ENCODE results near the gene PDE5A.

PDE5A gene

GRCh38 chr4:119602366-119602765, 26.2 kb downstream of the PDE5A start:
- no peaks in the 10 kb centered on the region for H3K4me1 ChIP-seq (ENCODE audit: control insufficient read depth, insufficient read depth, low read length)
- POLR2A ChIA-PET: no interaction called here
- CTCF ChIA-PET: no interaction called here
- H3K4me3 ChIP-seq (ENCODE audit: low read depth, low read length): no peak overlapping the region
- no peak for TF ChIP-seq ZNF791 (tag by site-specific recombination; IDR thresholded peaks at IDR 0.05)
- TF ChIP-seq EGR2 (tag by site-specific recombination; IDR thresholded peaks at IDR 0.05; ENCODE audit: low read depth): no peak
- no peak for TF ChIP-seq ZBTB20 (tag by site-specific recombination; IDR thresholded peaks at IDR 0.05)
- no peak for TF ChIP-seq ZNF580 (tag by site-specific recombination; IDR thresholded peaks at IDR 0.05)
- no peak for TF ChIP-seq HOXD13 (CRISPR knock-in tag; IDR thresholded peaks at IDR 0.05; ENCODE audit: borderline replicate concordance)
- TF ChIP-seq SP7 (tag by site-specific recombination; IDR thresholded peaks at IDR 0.05): no peak
- no peak for TF ChIP-seq SP2 (tag by site-specific recombination; IDR thresholded peaks at IDR 0.05)
- TF ChIP-seq KLF16 (tag by site-specific recombination; IDR thresholded peaks at IDR 0.05): no peak
- no peak for TF ChIP-seq ZNF518A (tag by site-specific recombination; conservative IDR thresholded peaks at IDR 0.05; ENCODE audit: low read depth)
- no peak for TF ChIP-seq ZNF23 (tag by site-specific recombination; IDR thresholded peaks at IDR 0.05; ENCODE audit: borderline replicate concordance)
- TF ChIP-seq ZNF16 (tag by site-specific recombination; IDR thresholded peaks at IDR 0.05; ENCODE audit: low read depth): no peak
- TF ChIP-seq MZF1 (tag by site-specific recombination; IDR thresholded peaks at IDR 0.05; ENCODE audit: borderline replicate concordance): no peak
- TF ChIP-seq ZNF621 (tag by site-specific recombination; IDR thresholded peaks at IDR 0.05): no peak
- H3K9me3 ChIP-seq (ENCODE audit: control insufficient read depth, insufficient read depth, low read depth, low read length): no peaks in the 10 kb centered on the region; the same call in 1 of the 2 replicates
- peaks cover 0 to 6% of the 10 kb centered on the region in 2 experiments; a peak in 2 of 3 replicates for H3K36me3 ChIP-seq (ENCODE audit: control insufficient read depth in 2 of 2, insufficient read depth in 1 of 2, low read length in 2 of 2)
- no peak overlapping the region for H3K27ac ChIP-seq (ENCODE audit: extremely low read depth, low read depth, low read length)

- Histone ChIP-seq H3K4me3 (ENCODE audit: low read depth, low read length) (no peak overlapping the region), H3K4me1 (ENCODE audit: control insufficient read depth, insufficient read depth, low read length) (no peaks in the 10 kb centered on the region), H3K9me3 (ENCODE audit: control insufficient read depth, insufficient read depth, low read depth, low read length) (no peaks in the 10 kb centered on the region; the same call in 1 of the 2 replicates), H3K27ac (ENCODE audit: extremely low read depth, low read depth, low read length) (no peak overlapping the region), H3K36me3 (ENCODE audit: control insufficient read depth in 2 of 2, insufficient read depth in 1 of 2, low read length in 2 of 2) (no peaks in the 10 kb centered on the region; a peak in 1 of 3 replicates)
- CTCF ChIA-PET: interaction anchor here (0.6 kb wide), 1 partner anchor 187 kb away, joined by 3 read pairs; no protein-coding TSS in a partner anchor
- POLR2A ChIA-PET: no interaction called here
- TF ChIP-seq ZNF280C (tag by site-specific recombination; IDR thresholded peaks at IDR 0.05) (no peak), CTCF (tag by site-specific recombination; IDR thresholded peaks at IDR 0.05) (no peak), ZNF837 (tag by site-specific recombination; IDR thresholded peaks at IDR 0.05) (no peak), ZNF114 (tag by site-specific recombination; IDR thresholded peaks at IDR 0.05) (no peak), ZNF26 (tag by site-specific recombination; IDR thresholded peaks at IDR 0.05) (no peak), ZNF768 (tag by site-specific recombination; IDR thresholded peaks at IDR 0.05) (no peak), REST (tag by site-specific recombination; IDR thresholded peaks at IDR 0.05) (no peak), PRDM1 (tag by site-specific recombination; IDR thresholded peaks at IDR 0.05) (no peak), SP7 (tag by site-specific recombination; IDR thresholded peaks at IDR 0.05) (no peak)
Measured at GRCh38 chr4:119598521-119598920, 30.1 kb downstream of the PDE5A start.

Data from HEK293 (cell line).